ENCODE results near the gene EYS.

DNA sequence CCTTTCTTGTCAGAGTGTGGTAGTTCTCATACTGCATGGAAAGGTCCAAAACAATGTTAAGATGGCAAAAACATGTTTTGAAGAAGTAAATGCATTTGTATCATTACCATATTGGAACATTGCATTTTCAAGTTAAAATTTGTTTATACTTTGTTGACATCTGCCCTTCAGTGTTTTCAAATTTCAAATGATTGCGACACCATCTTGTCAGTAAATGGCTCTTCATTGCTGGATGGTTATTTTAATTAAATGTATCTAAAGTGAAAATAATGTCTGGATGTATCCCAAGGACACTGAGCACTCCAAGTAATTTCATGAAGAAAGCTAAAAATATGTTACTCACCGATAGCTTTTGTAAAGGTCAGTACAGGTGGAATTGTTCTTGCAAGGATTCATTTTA is 761.6 kb downstream of the EYS start:
- TF ChIP-seq, protein P1, sequence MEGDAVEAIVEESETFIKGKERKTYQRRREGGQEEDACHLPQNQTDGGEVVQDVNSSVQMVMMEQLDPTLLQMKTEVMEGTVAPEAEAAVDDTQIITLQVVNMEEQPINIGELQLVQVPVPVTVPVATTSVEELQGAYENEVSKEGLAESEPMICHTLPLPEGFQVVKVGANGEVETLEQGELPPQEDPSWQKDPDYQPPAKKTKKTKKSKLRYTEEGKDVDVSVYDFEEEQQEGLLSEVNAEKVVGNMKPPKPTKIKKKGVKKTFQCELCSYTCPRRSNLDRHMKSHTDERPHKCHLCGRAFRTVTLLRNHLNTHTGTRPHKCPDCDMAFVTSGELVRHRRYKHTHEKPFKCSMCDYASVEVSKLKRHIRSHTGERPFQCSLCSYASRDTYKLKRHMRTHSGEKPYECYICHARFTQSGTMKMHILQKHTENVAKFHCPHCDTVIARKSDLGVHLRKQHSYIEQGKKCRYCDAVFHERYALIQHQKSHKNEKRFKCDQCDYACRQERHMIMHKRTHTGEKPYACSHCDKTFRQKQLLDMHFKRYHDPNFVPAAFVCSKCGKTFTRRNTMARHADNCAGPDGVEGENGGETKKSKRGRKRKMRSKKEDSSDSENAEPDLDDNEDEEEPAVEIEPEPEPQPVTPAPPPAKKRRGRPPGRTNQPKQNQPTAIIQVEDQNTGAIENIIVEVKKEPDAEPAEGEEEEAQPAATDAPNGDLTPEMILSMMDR (IDR thresholded peaks at IDR 0.05 in 2 of 3, conservative IDR thresholded peaks at IDR 0.05 in 1 of 3; ENCODE audit: borderline replicate concordance in 1 of 3, insufficient read depth in 1 of 3, low read depth in 2 of 3, low read length in 2 of 3) = no peak
- TF ChIP-seq, protein P2, sequence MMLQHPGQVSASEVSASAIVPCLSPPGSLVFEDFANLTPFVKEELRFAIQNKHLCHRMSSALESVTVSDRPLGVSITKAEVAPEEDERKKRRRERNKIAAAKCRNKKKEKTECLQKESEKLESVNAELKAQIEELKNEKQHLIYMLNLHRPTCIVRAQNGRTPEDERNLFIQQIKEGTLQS (IDR thresholded peaks at IDR 0.05) = no peak
- TF ChIP-seq POLR2AphosphoS5 (IDR thresholded peaks at IDR 0.05; ENCODE audit: low read depth, low read length) (no peak), POLR2A (IDR thresholded peaks at IDR 0.05; ENCODE audit: borderline replicate concordance, extremely low read depth, insufficient read depth, insufficient read length) (no peak), CEBPB (IDR thresholded peaks at IDR 0.05; ENCODE audit: low read depth) (no peak), EZH2 (IDR thresholded peaks at IDR 0.05) (no peak), ZNF274 (IDR thresholded peaks at IDR 0.05; ENCODE audit: low read depth, low read length) (no peak)
- TF ChIP-seq, protein P3, sequence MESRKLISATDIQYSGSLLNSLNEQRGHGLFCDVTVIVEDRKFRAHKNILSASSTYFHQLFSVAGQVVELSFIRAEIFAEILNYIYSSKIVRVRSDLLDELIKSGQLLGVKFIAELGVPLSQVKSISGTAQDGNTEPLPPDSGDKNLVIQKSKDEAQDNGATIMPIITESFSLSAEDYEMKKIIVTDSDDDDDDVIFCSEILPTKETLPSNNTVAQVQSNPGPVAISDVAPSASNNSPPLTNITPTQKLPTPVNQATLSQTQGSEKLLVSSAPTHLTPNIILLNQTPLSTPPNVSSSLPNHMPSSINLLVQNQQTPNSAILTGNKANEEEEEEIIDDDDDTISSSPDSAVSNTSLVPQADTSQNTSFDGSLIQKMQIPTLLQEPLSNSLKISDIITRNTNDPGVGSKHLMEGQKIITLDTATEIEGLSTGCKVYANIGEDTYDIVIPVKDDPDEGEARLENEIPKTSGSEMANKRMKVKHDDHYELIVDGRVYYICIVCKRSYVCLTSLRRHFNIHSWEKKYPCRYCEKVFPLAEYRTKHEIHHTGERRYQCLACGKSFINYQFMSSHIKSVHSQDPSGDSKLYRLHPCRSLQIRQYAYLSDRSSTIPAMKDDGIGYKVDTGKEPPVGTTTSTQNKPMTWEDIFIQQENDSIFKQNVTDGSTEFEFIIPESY (IDR thresholded peaks at IDR 0.05; ENCODE audit: extremely low read depth, insufficient replicate concordance, low read length) = no peak
